Measurements from ENCODE around the gene RALGPS1. TPM values are rescaled to one million over a fixed set of nuclear protein-coding genes. Genes with fewer than 3 reads are reported as not detected.

The RALGPS1 gene
- total RNA-seq, 2 donors from 2014 or later = 7.6 to 18.5 TPM

DNA sequence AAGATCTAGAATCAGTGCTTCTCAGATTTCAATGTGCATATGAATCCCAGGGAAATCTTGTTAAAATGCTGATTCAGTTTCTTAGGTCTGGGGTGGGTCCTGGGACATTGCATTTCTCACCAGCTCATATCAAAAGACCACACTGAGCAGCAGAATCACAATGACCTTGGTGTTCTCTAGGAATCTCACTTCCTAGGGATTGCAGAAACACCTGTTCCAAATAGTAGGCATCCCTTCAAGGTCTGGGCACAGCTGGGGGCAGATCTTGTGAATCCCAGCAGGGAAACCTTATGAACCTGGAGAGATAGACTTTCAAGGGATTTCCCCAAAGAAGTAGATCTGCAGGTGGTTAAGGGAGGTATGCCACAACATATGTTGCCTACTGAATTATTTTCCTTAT lies 341.1 kb downstream of the RALGPS1 start:
- DNase-seq (ENCODE audit: low spot score) (no peak), ATAC-seq (ENCODE audit: insufficient number of reproducible peaks, low FRiP score, low read depth) (no peak)
- Histone ChIP-seq H3K27ac (no peak overlapping the region), H3K27me3 (replicated peaks; ENCODE audit: insufficient read depth) (no peaks in the 10 kb centered on the region), H3K9me3 (no peaks in the 10 kb centered on the region), H3K36me3 (no peaks in the 10 kb centered on the region), H3K4me3 (no peak overlapping the region), H3K4me1 (ENCODE audit: control insufficient read depth in 1 of 2, low read depth in 2 of 2) (peaks cover 9 to 40% of the 10 kb centered on the region in 2 donors)
- TF ChIP-seq, protein P1, sequence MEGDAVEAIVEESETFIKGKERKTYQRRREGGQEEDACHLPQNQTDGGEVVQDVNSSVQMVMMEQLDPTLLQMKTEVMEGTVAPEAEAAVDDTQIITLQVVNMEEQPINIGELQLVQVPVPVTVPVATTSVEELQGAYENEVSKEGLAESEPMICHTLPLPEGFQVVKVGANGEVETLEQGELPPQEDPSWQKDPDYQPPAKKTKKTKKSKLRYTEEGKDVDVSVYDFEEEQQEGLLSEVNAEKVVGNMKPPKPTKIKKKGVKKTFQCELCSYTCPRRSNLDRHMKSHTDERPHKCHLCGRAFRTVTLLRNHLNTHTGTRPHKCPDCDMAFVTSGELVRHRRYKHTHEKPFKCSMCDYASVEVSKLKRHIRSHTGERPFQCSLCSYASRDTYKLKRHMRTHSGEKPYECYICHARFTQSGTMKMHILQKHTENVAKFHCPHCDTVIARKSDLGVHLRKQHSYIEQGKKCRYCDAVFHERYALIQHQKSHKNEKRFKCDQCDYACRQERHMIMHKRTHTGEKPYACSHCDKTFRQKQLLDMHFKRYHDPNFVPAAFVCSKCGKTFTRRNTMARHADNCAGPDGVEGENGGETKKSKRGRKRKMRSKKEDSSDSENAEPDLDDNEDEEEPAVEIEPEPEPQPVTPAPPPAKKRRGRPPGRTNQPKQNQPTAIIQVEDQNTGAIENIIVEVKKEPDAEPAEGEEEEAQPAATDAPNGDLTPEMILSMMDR (IDR thresholded peaks at IDR 0.05) = no peak

DNA sequence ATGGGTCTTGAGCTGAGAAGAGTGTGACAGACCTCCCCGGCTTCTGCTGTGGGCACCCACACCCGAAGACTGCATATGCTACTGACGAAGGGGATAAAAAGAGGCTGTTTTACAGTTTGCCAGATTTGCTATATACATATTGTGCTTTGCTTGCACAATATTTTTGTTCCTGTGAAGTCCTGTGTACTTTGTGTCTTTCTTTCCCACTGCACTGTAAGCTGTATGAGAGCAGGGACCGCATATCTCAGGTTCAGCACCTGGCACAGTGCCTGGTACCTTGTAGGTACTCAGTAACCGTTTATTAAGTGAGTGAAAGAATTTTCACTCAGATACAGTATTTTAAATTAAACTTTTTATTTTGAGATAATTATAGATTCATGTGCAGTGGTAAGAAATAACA lies 341.7 kb downstream of the RALGPS1 start:
- TF ChIP-seq, protein P1 (IDR thresholded peaks at IDR 0.05) = no peak
- H3K9me3 ChIP-seq = no peaks in the 10 kb centered on the region
- H3K36me3 ChIP-seq = no peaks in the 10 kb centered on the region

DNA sequence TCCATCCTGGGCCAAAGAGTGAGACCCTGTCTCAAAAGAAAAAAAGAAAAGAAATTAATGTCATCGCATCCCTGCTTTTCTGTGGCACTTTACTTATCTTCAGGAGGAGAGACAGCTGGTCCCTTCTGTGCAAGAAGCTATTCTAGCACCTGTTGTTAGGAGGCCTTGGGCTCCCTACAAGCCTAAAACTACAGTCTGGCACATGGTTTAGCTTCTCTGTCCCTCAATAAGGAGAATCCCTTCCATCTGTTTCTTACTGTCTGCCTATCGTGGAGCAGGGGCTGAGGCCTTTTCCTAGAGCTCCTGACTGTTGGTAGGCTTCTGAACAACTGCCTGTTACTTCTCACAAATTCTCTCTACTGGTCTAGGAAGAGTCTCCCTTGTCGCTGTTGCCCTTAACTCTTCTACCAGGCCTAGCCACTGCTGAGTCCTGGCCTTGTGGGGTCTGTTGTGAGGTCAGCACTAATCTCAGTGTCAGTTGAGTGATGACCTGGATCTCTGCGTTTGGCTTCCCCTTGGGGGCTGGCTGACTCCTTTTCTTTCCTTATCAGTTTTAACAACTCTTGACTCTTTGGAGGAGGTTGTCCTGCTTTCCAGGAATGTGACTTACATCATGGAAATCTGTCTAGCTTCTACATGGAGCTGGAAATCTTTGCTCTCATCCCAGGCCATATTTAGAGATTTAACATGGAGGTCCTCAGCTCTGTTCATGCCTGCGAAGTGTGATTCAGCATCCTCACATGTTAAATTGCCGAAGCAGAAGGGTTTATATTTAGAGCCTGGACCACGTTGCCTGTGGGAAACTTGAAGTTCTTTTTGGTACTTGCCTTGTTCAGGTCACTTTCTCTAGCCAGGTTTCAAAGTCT lies 344.3 kb downstream of the RALGPS1 start:
- ATAC-seq (ENCODE audit: insufficient number of reproducible peaks, low FRiP score, low read depth) (peak; percentile 80), DNase-seq (ENCODE audit: low spot score) (no peak)
- Histone ChIP-seq H3K4me1 (ENCODE audit: control insufficient read depth in 1 of 2, low read depth in 2 of 2) (peaks cover 7 to 49% of the 10 kb centered on the region in 2 donors), H3K27me3 (replicated peaks; ENCODE audit: insufficient read depth) (no peaks in the 10 kb centered on the region), H3K36me3 (no peaks in the 10 kb centered on the region), H3K4me3 (no peak overlapping the region), H3K9me3 (no peaks in the 10 kb centered on the region), H3K27ac (peak overlapping the region; percentile 67 to 80)
- TF ChIP-seq, protein P1 (IDR thresholded peaks at IDR 0.05) = no peak

More for the DNA sequence above, 341.7 kb downstream of the RALGPS1 start:
- no peaks in the 10 kb centered on the region for H3K27me3 ChIP-seq (replicated peaks; ENCODE audit: insufficient read depth)
- no peak overlapping the region for H3K4me3 ChIP-seq
- peaks cover 7 to 38% of the 10 kb centered on the region in 2 donors for H3K4me1 ChIP-seq (ENCODE audit: control insufficient read depth in 1 of 2, low read depth in 2 of 2)
- DNase-seq (ENCODE audit: low spot score) (no peak), ATAC-seq (ENCODE audit: insufficient number of reproducible peaks, low FRiP score, low read depth) (no peak)
- H3K27ac ChIP-seq = no peak overlapping the region

DNA sequence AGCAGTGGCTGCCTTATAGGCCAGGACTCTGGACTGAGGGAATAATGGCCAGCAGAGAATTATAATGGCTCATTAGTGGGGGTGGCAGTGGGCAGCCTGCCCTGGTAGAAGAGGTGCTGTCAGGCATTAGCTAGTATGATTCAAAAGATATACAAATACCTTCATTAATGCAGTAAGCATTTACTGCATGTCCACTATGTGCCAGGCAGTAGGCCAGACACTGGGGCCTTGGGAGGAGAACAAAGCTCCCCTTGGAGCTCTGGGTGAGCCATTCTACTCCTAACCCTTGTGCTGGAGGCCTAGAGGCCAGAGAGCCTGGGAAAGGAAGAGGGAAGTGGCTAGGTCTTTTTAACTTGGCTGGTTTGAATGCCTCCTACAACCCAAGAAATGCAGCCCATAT lies 348.0 kb downstream of the RALGPS1 start:
- Histone ChIP-seq H3K27ac (peak overlapping the region; percentile 2 to 51), H3K4me1 (ENCODE audit: control insufficient read depth in 1 of 2, low read depth in 2 of 2) (peaks cover 7 to 64% of the 10 kb centered on the region in 2 donors), H3K9me3 (no peaks in the 10 kb centered on the region), H3K4me3 (no peak overlapping the region), H3K36me3 (no peaks in the 10 kb centered on the region), H3K27me3 (replicated peaks; ENCODE audit: insufficient read depth) (no peaks in the 10 kb centered on the region)
- TF ChIP-seq, protein P1 (IDR thresholded peaks at IDR 0.05) = no peak
- no peak for ATAC-seq (ENCODE audit: insufficient number of reproducible peaks, low FRiP score, low read depth)
- no peak for DNase-seq (ENCODE audit: low spot score)

DNA sequence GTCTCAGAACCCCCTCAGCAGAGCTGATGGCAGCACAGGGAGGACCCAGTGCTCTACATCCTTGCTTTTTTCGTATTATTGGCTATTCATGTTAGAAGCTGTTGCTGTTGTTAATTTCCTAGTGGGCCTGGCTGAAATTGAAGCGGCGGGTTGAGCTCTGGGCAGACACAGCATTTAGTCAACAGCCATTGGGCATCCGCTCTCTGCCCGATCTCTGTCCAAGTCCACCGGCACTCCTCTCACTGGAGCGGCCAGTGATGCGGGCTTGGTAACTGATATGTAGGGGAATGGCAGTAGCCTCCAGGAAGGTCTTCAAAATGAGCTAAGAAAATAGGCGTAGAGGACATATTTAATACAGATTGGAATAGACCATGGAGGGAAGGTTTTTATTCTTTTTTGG lies 348.7 kb downstream of the RALGPS1 start:
- no peak for DNase-seq (ENCODE audit: low spot score)
- Histone ChIP-seq H3K9me3 (no peaks in the 10 kb centered on the region), H3K4me3 (no peak overlapping the region), H3K4me1 (ENCODE audit: control insufficient read depth in 1 of 2, low read depth in 2 of 2) (peaks cover 7 to 70% of the 10 kb centered on the region in 2 donors), H3K36me3 (no peaks in the 10 kb centered on the region), H3K27me3 (replicated peaks; ENCODE audit: insufficient read depth) (no peaks in the 10 kb centered on the region), H3K27ac (peak overlapping the region; percentile 2 to 51)
- no peak for ATAC-seq (ENCODE audit: insufficient number of reproducible peaks, low FRiP score, low read depth)
- TF ChIP-seq, protein P1 (IDR thresholded peaks at IDR 0.05) = no peak
